A549 (cell line): Measurements from ENCODE around the gene GNB1L. TPM values are rescaled to one million over a fixed set of nuclear protein-coding genes. Genes with fewer than 3 reads are reported as not detected.

Source experiments
- ATAC-seq, 2 experiments: fragments of 200-7000 bp in 1 of 2; fragments of >200 bp in 1 of 2; cut with Nextera tagmentation in 1 of 2; cut with Tn5 transposase in 1 of 2; 3 replicates each; pipeline versions ENCODE4 v1.8.0 to v1.9.1; 2018 to 2020; ENCODE audit warnings: mild to moderate bottlenecking in 1 of 2, moderate library complexity in 1 of 2
- CTCF ChIA-PET: fragments of 300-600 bp; sonication (Branson Sonifier 250); formaldehyde crosslinking; extraction: SDS; loops from one replicate; lab custom pipeline; 2021; ENCODE audit warnings: antibody characterized with exemption, inconsistent platforms; lab: Yijun Ruan, JAX
- POLR2A ChIA-PET: fragments of 350-600 bp; formaldehyde crosslinking; extraction: SDS; loops from one replicate; lab custom pipeline; 2021; ENCODE audit warnings: antibody characterized with exemption, inconsistent platforms; lab: Yijun Ruan, JAX
- DNase-seq, 2 experiments: peaks; one replicate each; pipeline versions ENCODE4 v3.0.0 to v3.0.0-alpha.2; 2011 to 2016; ENCODE audit warnings: low read depth in 1 of 2, low spot score in 1 of 2
- FAIRE-seq: peaks from 2 replicates; lab custom pipeline; 2011; peaks lifted over from hg19 to GRCh38; lab: Jason Lieb, UNC
- H3K27ac ChIP-seq, 2 experiments: fragments of >200 bp; sonication (Bioruptor Twin); formaldehyde crosslinking; 3 replicates each; pipeline ENCODE4 v1.5.1; 2016 to 2017
- H3K4me1 ChIP-seq: fragments of >200 bp; sonication (Bioruptor Twin); formaldehyde crosslinking; 3 replicates; pipeline ENCODE4 v1.6.1; 2016
- H3K4me2 ChIP-seq: fragments of >200 bp; sonication (Bioruptor Twin); formaldehyde crosslinking; 3 replicates; pipeline ENCODE4 v1.6.1; 2016
- H3K4me3 ChIP-seq: fragments of >200 bp; sonication (Bioruptor Twin); formaldehyde crosslinking; 3 replicates; pipeline ENCODE4 v1.5.1; 2016
- H3K9me3 ChIP-seq: fragments of >200 bp; sonication (Bioruptor Twin); formaldehyde crosslinking; 3 replicates; pipeline ENCODE4 v1.6.1; 2016
- BHLHE40 ChIP-seq: IDR thresholded peaks from 2 replicates; pipeline ENCODE4 v1.6.1; 2012; ENCODE audit warnings: low read depth, low read length, inconsistent platforms
- CHD4 ChIP-seq: fragments of 200-600 bp; sonication (generic); IDR thresholded peaks from 2 replicates; pipeline ENCODE4 v1.6.1; 2016; ENCODE audit warnings: antibody characterized with exemption, mild to moderate bottlenecking, borderline replicate concordance
- EHMT2 ChIP-seq: fragments of 200-600 bp; sonication (generic); IDR thresholded peaks from 2 replicates; pipeline ENCODE4 v1.6.1; 2016; ENCODE audit warnings: antibody characterized with exemption, low read depth, mild to moderate bottlenecking, moderate library complexity
- EP300 ChIP-seq, 2 experiments: fragments of >200 bp; sonication (Bioruptor Twin); formaldehyde crosslinking; IDR thresholded peaks; 2 replicates in 1 of 2; 3 replicates in 1 of 2; pipeline ENCODE4 v1.6.1; 2016 to 2017
- ESRRA ChIP-seq: fragments of 150-350 bp; IDR thresholded peaks from 2 replicates; pipeline ENCODE4 v1.6.1; 2014; ENCODE audit warnings: mild to moderate bottlenecking, low read length, borderline replicate concordance
- GATA3 ChIP-seq: IDR thresholded peaks from 2 replicates; pipeline ENCODE4 v1.6.1; 2012; ENCODE audit warnings: borderline replicate concordance
- HES2 ChIP-seq: fragments of >200 bp; sonication (Bioruptor Twin); formaldehyde crosslinking; IDR thresholded peaks from 2 replicates; pipeline ENCODE4 v1.6.1; 2016
- HOXA7 ChIP-seq: fragments of 250-450 bp; sonication (Bioruptor Pico); IDR thresholded peaks from 2 replicates; pipeline ENCODE4 v1.5.0; 2020; ENCODE audit warnings: mild to moderate bottlenecking, moderate library complexity
- HOXB13 ChIP-seq: fragments of 250-450 bp; sonication (Bioruptor Pico); IDR thresholded peaks from 2 replicates; pipeline ENCODE4 v1.5.0; 2020; ENCODE audit warnings: low read depth, mild to moderate bottlenecking, moderate library complexity
- HOXB5 ChIP-seq: fragments of 250-450 bp; sonication (Bioruptor Pico); IDR thresholded peaks from 2 replicates; pipeline ENCODE4 v1.5.0; 2020; ENCODE audit warnings: mild to moderate bottlenecking, moderate library complexity
- JUNB ChIP-seq: fragments of >200 bp; sonication (Bioruptor Twin); formaldehyde crosslinking; IDR thresholded peaks from 2 replicates; pipeline ENCODE4 v1.6.1; 2016
- KDM5A ChIP-seq: fragments of 200-600 bp; sonication (generic); IDR thresholded peaks from 2 replicates; pipeline ENCODE4 v1.6.1; 2016; ENCODE audit warnings: antibody characterized with exemption, mild to moderate bottlenecking
- MAFK ChIP-seq: fragments of 450-650 bp; IDR thresholded peaks from 2 replicates; pipeline ENCODE4 v1.6.1; 2014; ENCODE audit not compliant: partially characterized antibody
- NPAS2 ChIP-seq: fragments of 250-450 bp; sonication (Bioruptor Pico); IDR thresholded peaks from 2 replicates; pipeline ENCODE4 v1.8.0; 2022; ENCODE audit warnings: mild to moderate bottlenecking, moderate library complexity, borderline replicate concordance
- NR3C1 ChIP-seq: fragments of >200 bp; sonication (Bioruptor Twin); formaldehyde crosslinking; IDR thresholded peaks from 3 replicates; pipeline ENCODE4 v1.6.1; 2017
- POLR2AphosphoS2 ChIP-seq: conservative IDR thresholded peaks from 2 replicates; pipeline ENCODE4 v1.6.1; 2012; ENCODE audit warnings: low read length, improper control_type of control experiment, inconsistent platforms
- RAD21 ChIP-seq, 2 experiments: fragments of >200 bp in 1 of 2; sonication (Bioruptor Twin) in 1 of 2; formaldehyde crosslinking in 1 of 2; IDR thresholded peaks in 1 of 2; conservative IDR thresholded peaks in 1 of 2; 2 replicates in 1 of 2; 3 replicates in 1 of 2; pipeline ENCODE4 v1.6.1; 2012 to 2018; ENCODE audit warnings: inconsistent platforms in 1 of 2
- RCOR1 ChIP-seq: fragments of 150-350 bp; IDR thresholded peaks from 2 replicates; pipeline ENCODE4 v1.6.1; 2014; ENCODE audit warnings: antibody characterized with exemption, low read length, low read depth
- RNF2 ChIP-seq: fragments of 200-600 bp; sonication (generic); IDR thresholded peaks from 2 replicates; pipeline ENCODE4 v1.6.1; 2016; ENCODE audit warnings: low read depth, mild to moderate bottlenecking, antibody characterized with exemption, moderate library complexity, borderline replicate concordance
- SREBF2 ChIP-seq: fragments of 450-650 bp; IDR thresholded peaks from 2 replicates; pipeline ENCODE4 v1.6.1; 2014; ENCODE audit warnings: mild to moderate bottlenecking, moderate library complexity
- USF2 ChIP-seq: fragments of 450-650 bp; IDR thresholded peaks from 2 replicates; pipeline ENCODE4 v1.6.1; 2014; ENCODE audit warnings: antibody characterized with exemption
- ZFP36 ChIP-seq: fragments of 450-650 bp; IDR thresholded peaks from 2 replicates; pipeline ENCODE4 v1.6.1; 2014; ENCODE audit warnings: borderline replicate concordance; ENCODE audit not compliant: partially characterized antibody
- ZSCAN20 ChIP-seq: fragments of 250-450 bp; sonication (Bioruptor Pico); IDR thresholded peaks from 2 replicates; pipeline ENCODE4 v1.8.0; 2022; ENCODE audit warnings: mild to moderate bottlenecking, moderate library complexity
- WGBS: methylation state at CpG from one replicate; pipeline ENCODE4 v1.1.6; 2017; ENCODE audit errors: missing lambda C conversion rate; 5-methylcytosine and 5-hydroxymethylcytosine counted together
- polyA plus RNA-seq, 4 experiments: library from polyadenylated mRNA; depleted of rRNA in 3 of 4; stranded (reverse); fragments of >200 nt; fragmentation: RNase III in 1 of 4; extraction: RNeasy Plus Mini Kit Qiagen cat#74134 plus additional on column Dnase treatment in 1 of 4; gene quantifications; 2 replicates in 3 of 4; 3 replicates in 1 of 4; pipeline ENCODE4 v1.2.3, GENCODE V29; 2011 to 2017
- TF ChIP-seq, protein P1 (sequence below): fragments of >200 bp; sonication (Bioruptor Twin); formaldehyde crosslinking; IDR thresholded peaks from 3 replicates; pipeline ENCODE4 v1.6.1; 2016
- TF ChIP-seq, protein P2 (sequence below): IDR thresholded peaks from 2 replicates; pipeline ENCODE4 v1.6.1; 2012; ENCODE audit warnings: low read depth, borderline replicate concordance

The GNB1L gene
- polyA plus RNA-seq, 2 of the 4 experiments (the other 2 are of a cell fraction) = 1.8 to 10.3 TPM

DNA sequence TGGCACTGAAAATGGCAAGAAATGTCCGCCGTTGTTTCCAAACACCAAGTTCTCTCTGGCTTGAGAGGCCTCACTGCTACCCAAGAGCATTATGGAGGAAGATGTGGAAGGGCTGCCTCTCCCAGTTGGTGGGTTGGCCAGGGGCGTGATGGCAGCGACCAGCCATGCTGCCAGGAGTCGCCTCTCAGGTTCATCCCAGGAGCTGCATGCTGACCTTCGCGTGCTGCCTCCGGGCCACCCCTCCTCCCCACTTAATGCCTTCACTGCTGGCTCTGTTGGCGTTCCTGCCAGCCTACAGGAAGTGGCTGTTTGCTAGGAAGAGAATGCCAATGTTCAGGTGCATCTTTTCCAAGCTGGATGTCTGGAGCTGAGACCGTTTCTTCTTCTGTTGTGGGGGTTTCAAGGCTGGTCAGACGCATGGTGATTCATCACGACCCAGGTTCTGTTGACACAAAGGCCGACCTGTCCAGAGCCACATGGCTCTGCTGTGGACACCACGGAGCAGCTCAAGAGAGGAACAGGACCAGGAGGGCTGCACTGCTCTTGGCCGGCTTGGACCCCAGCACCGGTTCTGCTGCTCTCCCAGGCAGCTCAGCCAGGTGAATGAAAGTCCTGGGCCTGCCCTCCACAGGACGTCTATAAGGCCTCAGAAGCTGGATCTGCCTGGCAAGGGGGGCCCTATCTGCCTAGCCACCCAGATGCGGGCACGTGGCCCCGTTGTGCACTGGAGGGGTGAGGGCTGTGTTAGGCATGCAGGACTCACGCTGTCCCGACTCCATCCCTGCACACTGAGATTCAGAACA, 69.0 kb downstream of the GNB1L start:
- 83% methylated on average over 18 of the region's 22 CpGs for WGBS
- Histone ChIP-seq H3K4me2 (no peak overlapping the region), H3K9me3 (no peaks in the 10 kb centered on the region), H3K4me1 (no peaks in the 10 kb centered on the region), H3K4me3 (no peak overlapping the region), H3K27ac (no peak overlapping the region)
- DNase-seq (no peak), FAIRE-seq (no peak), ATAC-seq (no peak; a peak in 1 of 6 replicates)
- ChIA-PET CTCF (interaction anchor here (0.7 kb wide), 1 partner anchor 12 kb away, joined by 3 read pairs; no protein-coding TSS in a partner anchor), POLR2A (no interaction called here)
- no peak for TF ChIP-seq SREBF2
- no peak for TF ChIP-seq ESRRA
- TF ChIP-seq HOXB5 (CRISPR knock-in tag) = no peak
- no peak for TF ChIP-seq RNF2
- TF ChIP-seq JUNB = no peak
- TF ChIP-seq ZSCAN20 = no peak
- TF ChIP-seq ZFP36 = no peak
- TF ChIP-seq BHLHE40 = no peak
- no peak for TF ChIP-seq GATA3
- TF ChIP-seq CHD4 = no peak
- no peak for TF ChIP-seq EP300 (IDR thresholded peaks at IDR 0.05)
- TF ChIP-seq KDM5A = no peak
- no peak for TF ChIP-seq NR3C1
- TF ChIP-seq, protein P1, sequence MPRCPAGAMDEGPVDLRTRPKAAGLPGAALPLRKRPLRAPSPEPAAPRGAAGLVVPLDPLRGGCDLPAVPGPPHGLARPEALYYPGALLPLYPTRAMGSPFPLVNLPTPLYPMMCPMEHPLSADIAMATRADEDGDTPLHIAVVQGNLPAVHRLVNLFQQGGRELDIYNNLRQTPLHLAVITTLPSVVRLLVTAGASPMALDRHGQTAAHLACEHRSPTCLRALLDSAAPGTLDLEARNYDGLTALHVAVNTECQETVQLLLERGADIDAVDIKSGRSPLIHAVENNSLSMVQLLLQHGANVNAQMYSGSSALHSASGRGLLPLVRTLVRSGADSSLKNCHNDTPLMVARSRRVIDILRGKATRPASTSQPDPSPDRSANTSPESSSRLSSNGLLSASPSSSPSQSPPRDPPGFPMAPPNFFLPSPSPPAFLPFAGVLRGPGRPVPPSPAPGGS = no peak
- no peak for TF ChIP-seq HOXB13

GRCh38 chr22:19784384-19785175, 70.1 kb downstream of the GNB1L start:
- ATAC-seq (no peak), DNase-seq (no peak), FAIRE-seq (no peak)
- Histone ChIP-seq H3K9me3 (no peaks in the 10 kb centered on the region), H3K27ac (no peak overlapping the region), H3K4me3 (no peak overlapping the region), H3K4me2 (no peak overlapping the region), H3K4me1 (no peaks in the 10 kb centered on the region)
- ChIA-PET CTCF (interaction anchor here (0.7 kb wide), 1 partner anchor 27 kb away, joined by 3 read pairs; no protein-coding TSS in a partner anchor), POLR2A (no interaction called here)
- WGBS = 87% methylated on average over 18 of the region's 33 CpGs
- TF ChIP-seq BHLHE40 = no peak
- no peak for TF ChIP-seq ZSCAN20
- TF ChIP-seq RCOR1 = no peak
- TF ChIP-seq POLR2AphosphoS2 = no peak
- TF ChIP-seq HES2 = no peak
- TF ChIP-seq USF2 = no peak
- TF ChIP-seq RAD21 (conservative IDR thresholded peaks at IDR 0.05 in 1 of 2, IDR thresholded peaks at IDR 0.05 in 1 of 2) = no peak
- TF ChIP-seq HOXA7 (CRISPR knock-in tag) = no peak
- TF ChIP-seq NPAS2 (CRISPR knock-in tag) = no peak
- TF ChIP-seq MAFK = no peak
- TF ChIP-seq EHMT2 = no peak
- TF ChIP-seq, protein P2, sequence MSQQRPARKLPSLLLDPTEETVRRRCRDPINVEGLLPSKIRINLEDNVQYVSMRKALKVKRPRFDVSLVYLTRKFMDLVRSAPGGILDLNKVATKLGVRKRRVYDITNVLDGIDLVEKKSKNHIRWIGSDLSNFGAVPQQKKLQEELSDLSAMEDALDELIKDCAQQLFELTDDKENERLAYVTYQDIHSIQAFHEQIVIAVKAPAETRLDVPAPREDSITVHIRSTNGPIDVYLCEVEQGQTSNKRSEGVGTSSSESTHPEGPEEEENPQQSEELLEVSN = no peak
